Activated naive CD4-positive, alpha-beta T cell treated with anti-CD3 and anti-CD28 coated beads, Interleukin-2, amount 10 ng/mL, durations not matched to agents 5 hours and 36 hours (primary cell): ENCODE data around the gene NTRK2. TPM values are rescaled to one million over a fixed set of nuclear protein-coding genes. Genes with fewer than 3 reads are reported as not detected.

Source experiments
- total RNA-seq, 2 experiments: library from RNA; stranded (reverse); gene quantifications; one replicate each; pipeline ENCODE4 v1.2.3, GENCODE V29; 2021

Gene NTRK2
- total RNA-seq = under 1 TPM; 0.23 to 0.31 TPM

DNA sequence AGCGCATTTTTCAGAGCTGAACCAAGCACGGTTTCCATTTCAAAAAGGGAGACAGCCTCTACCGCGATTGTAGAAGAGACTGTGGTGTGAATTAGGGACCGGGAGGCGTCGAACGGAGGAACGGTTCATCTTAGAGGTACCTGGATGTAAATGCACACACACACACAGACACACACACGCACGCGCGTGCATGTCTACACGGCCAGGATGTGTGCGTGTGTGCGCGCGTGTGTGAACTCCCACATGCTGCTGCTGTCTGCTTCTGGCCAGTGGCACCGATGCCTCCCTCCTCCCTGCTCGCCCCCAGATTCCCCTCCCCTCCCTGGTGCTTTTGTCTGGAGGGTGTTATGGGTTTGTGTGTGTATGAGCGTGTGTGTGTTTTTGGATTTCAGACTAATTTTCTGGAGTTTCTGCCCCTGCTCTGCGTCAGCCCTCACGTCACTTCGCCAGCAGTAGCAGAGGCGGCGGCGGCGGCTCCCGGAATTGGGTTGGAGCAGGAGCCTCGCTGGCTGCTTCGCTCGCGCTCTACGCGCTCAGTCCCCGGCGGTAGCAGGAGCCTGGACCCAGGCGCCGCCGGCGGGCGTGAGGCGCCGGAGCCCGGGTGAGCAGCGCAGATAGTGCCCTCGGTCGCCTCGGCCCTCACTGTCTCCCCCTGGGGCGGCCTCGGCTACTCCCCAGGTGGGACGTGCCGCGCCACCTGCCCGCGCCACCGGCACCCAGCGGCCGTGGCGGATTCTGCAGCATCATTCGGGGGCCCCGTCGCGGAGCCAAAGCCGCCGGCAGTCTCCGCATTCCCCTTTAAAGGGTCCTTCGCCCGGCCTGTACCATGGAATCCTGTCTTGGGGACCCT, at the start of gene NTRK2:
Gene NTRK2, plus strand, starts transcription at position 442 of the 850 bp plus-strand sequence. CDS start 1,020 bp downstream, outside the sequence.

